ENCODE results near the gene ARHGAP12.

- no peak for TF ChIP-seq REPIN1 (tag by site-specific recombination; IDR thresholded peaks at IDR 0.05; ENCODE audit: low read depth)
- TF ChIP-seq PRDM10 (tag by site-specific recombination; IDR thresholded peaks at IDR 0.05), result no peak
- no peak for TF ChIP-seq ZNF140 (tag by site-specific recombination; IDR thresholded peaks at IDR 0.05)
- no peak for TF ChIP-seq SCRT2 (tag by site-specific recombination; IDR thresholded peaks at IDR 0.05)
Observed at GRCh38 chr10:31799181-31799580, 129.4 kb downstream of the ARHGAP12 start.
